Fibroblast of the aortic adventitia (primary cell): ENCODE data around the gene PIGR. TPM values are rescaled to one million over a fixed set of nuclear protein-coding genes. Genes with fewer than 3 reads are reported as not detected.
A peak's percentile ranks its signal among the peaks of the same experiment; 100 is the strongest.

Source experiments
- DNase-seq: peaks from one replicate; pipeline ENCODE4 v3.0.0-alpha.2; 2010; ENCODE audit warnings: low read depth
- H3K4me3 ChIP-seq: 2 replicates; pipeline ENCODE4 v1.5.1; 2011; ENCODE audit warnings: low read depth, mild to moderate bottlenecking, control low read depth, low read length, moderate library complexity
- CTCF ChIP-seq: IDR thresholded peaks from 2 replicates; pipeline ENCODE4 v1.5.1; 2011; ENCODE audit warnings: mild to moderate bottlenecking, low read length, control low read depth, inconsistent platforms; ENCODE audit not compliant: insufficient read depth
- total RNA-seq: library from RNA; depleted of rRNA; stranded (reverse); fragments of >200 nt; gene quantifications from 2 replicates; pipeline ENCODE4 v1.2.3, GENCODE V29; 2012; ENCODE audit warnings: low replicate concordance

Gene PIGR
- total RNA-seq, 1 donor: not detected

DNA sequence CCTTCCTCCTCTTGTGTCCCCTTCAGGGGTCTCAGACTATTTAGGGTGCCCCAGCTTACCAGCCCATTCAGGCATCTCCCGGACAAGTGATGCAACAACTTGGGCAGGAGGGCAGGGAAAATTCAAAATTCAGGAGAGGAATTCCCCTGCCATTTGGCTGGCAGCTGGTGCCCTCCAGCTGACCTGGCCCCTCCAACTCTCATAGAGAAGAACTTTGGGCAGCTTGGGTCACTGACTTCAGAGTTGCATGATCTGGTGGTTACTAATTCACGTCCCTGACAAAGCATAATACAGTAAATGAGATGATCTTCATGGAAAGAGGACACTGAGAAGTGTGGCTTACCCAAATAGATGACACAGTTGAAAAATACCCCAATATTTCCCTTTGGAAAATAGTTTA lies 24.2 kb upstream of the PIGR start, which contains the start of gene FCAMR:
Gene FCAMR, minus strand, starts transcription at position 15 of the 400 bp plus-strand sequence. CDS start 335 bp downstream, outside the sequence.
- no peak for DNase-seq
- TF ChIP-seq CTCF: no peak
- H3K4me3 ChIP-seq: no peak within 1 kb of the TSS

- TF ChIP-seq CTCF: no peak
- H3K4me3 ChIP-seq: no peak overlapping the region
- DNase-seq: no peak
Observed at GRCh38 chr1:206969090-206969489, 22.8 kb upstream of the PIGR start.

DNA sequence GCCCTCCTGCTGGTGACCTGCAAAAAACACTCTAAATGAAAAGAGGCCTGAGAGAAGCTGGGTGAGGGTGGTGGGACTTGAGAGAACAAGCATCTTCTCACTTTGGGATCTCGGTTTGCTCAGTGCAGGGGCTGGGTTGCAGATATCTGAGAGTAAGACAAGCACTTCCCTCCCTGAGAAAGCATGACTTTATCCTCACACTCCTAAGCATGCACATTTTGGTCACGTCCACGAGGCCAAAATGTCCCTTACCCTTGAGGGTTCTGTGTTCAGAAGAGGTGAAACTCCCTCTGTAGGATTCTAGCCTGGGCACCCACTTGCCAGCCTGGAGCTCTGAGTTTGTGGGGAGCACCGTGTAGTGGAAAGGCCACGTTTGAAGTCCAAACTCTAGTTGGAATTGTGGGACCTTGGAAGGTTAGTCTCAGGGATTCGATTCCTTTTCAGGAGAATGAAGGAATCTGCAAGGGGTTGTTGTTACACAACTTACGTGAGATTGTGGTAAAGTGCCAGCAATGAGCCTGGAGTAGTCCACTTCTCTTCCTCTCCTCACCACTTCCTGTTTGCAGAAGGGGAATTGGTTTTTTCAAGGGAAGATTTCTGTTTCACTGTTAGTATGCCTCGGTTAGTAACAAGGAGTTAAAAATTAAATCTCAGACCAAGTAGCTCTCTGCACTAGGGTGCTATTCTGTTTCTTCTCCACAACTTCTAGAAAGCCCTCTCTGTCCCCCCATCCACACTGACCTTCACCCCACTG lies 21.0 kb upstream of the PIGR start:
- DNase-seq: peak; percentile 20
- no peak for TF ChIP-seq CTCF
- no peak overlapping the region for H3K4me3 ChIP-seq

GRCh38 chr1:206965781-206966180 lies 19.5 kb upstream of the PIGR start:
- no peak for TF ChIP-seq CTCF
- H3K4me3 ChIP-seq: no peak overlapping the region
- no peak for DNase-seq

DNA sequence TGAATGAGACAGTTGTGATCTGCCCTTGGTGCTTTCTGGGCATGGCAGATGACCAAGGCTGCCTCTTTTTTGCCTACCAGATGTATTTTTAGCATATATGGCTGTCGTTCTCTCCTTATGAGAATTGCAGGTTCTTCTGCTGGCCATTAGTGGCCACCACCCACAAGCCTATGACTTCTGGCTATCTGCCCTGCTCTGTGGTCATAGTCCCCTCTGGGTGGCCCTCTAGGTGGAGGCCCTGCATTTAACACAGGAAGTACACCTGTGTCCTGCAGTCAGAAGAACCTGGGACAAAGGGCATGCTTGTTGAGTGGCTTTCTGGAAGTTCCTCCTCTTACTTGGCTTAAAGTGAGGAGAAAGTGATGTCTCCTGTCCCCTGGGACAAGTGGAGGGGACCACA lies 17.5 kb upstream of the PIGR start:
- no peak for TF ChIP-seq CTCF
- H3K4me3 ChIP-seq: no peak overlapping the region
- DNase-seq: no peak

DNA sequence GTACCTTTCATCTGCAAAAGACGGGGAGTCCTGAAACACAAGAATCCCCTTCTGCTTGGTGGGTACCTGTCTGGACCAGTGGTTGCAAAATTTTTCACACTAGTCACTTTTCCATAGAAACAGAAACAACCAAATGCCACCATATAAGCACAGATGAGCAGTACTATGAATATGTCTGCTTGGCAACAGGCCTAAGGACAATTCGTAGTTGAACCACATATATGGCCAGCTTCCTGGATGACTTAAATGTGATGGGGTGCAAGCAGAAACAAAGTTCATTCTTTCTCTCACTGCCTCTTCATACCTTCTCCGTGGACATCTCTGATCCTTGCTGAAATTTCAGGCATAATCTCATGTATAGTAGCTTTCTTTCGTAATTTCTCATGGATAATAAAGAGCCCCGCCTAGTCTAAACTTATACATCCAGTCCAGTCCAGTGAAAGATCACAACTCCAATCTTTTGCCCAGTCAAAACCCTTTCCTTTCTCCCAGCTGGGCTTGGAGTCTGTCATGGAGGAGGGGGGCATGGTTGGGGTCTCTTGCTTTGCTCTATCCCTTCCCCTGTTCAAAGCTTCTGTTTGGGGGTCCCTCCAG lies 16.9 kb upstream of the PIGR start:
- TF ChIP-seq CTCF: no peak
- no peak overlapping the region for H3K4me3 ChIP-seq
- no peak for DNase-seq
